HepG2 (cell line): Measurements from ENCODE around the gene SIGLEC8.
"Not testable (repeated sequence)": the region's sequence is repeated elsewhere in the genome, so short reads cannot be mapped to it uniquely, and the experiment has no call there.

Experiments
- CEBPB ChIP-seq: IDR thresholded peaks from 2 replicates; pipeline ENCODE4 v1.6.1; 2011; ENCODE audit warnings: low read depth, low read length, improper control_type of control experiment, borderline replicate concordance
- MATR3 ChIP-seq: sonication (generic); formaldehyde crosslinking; IDR thresholded peaks from 2 replicates; pipeline ENCODE4 v1.4.0; 2020; ENCODE audit warnings: missing genetic modification reagents
- MYNN ChIP-seq: sonication (generic); formaldehyde crosslinking; IDR thresholded peaks from 2 replicates; pipeline ENCODE4 v1.4.0; 2020; ENCODE audit warnings: mild to moderate bottlenecking, low read depth, missing genetic modification reagents
- POLR2A ChIP-seq, 2 experiments: IDR thresholded peaks; 2 replicates each; pipeline ENCODE4 v1.6.1; 2011; ENCODE audit warnings: low read depth in 2 of 2, low read length in 2 of 2, mild to moderate bottlenecking in 1 of 2, moderate library complexity in 1 of 2; ENCODE audit not compliant: insufficient read depth in 1 of 2
- SYNCRIP ChIP-seq: fragments of 200-400 bp; formaldehyde crosslinking; IDR thresholded peaks from 2 replicates; pipeline ENCODE4 v1.6.1; 2018; ENCODE audit warnings: mild to moderate bottlenecking, low read depth, low read length; ENCODE audit not compliant: insufficient read depth
- XRCC5 ChIP-seq: fragments of 200-400 bp; formaldehyde crosslinking; optimal IDR thresholded peaks from 2 replicates; pipeline ENCODE3; 2017; ENCODE audit warnings: mild to moderate bottlenecking, low read length
- TF ChIP-seq, protein P1 (sequence below): sonication (generic); formaldehyde crosslinking; IDR thresholded peaks from 2 replicates; pipeline ENCODE4 v1.4.0; 2020; ENCODE audit warnings: mild to moderate bottlenecking, missing genetic modification reagents, borderline replicate concordance
- TF ChIP-seq, protein P2 (sequence below): sonication (generic); formaldehyde crosslinking; IDR thresholded peaks from 2 replicates; pipeline ENCODE4 v1.4.0; 2020; ENCODE audit warnings: missing genetic modification reagents
- TF ChIP-seq, protein P3 (sequence below): sonication (generic); formaldehyde crosslinking; IDR thresholded peaks from 2 replicates; pipeline ENCODE4 v1.5.0; 2020; ENCODE audit warnings: mild to moderate bottlenecking, missing genetic modification reagents, moderate library complexity
- TF ChIP-seq, protein P4 (sequence below), 2 experiments: IDR thresholded peaks; 2 replicates each; pipeline ENCODE4 v1.6.1; 2011 to 2012; ENCODE audit warnings: low read length in 2 of 2, borderline replicate concordance in 1 of 2, low read depth in 1 of 2, mild to moderate bottlenecking in 1 of 2, moderate library complexity in 1 of 2

DNA sequence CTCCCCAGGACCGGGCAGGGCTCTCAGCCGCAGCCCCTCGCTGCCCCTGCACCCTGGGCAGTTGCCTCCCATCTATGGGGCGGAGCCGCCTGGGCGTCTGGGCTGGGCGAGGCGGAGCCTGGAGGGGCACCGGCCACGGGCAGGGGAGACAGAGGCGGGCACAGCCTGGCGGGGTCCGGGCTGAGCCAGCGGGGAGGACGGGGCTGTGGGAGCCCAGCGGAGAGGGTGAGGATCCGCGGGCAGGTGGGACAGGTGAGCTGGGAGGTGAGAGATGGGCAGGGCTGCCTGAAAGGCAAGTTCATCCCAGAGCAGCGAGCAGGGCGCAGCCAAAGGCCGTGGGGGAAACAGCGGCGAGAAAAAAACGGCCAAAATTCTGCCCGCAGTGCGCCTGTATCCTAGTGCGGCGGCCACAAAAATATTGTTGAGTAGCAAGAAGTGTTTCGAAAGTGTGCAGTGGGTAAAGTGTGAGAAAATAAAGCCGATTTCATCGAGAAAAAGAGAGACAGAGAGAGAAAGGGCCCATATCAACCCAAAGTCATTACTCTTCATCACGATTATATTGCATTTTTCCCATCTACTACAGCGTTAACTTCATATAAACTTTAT lies 5.8 kb upstream of the SIGLEC8 start:
- not testable (repeated sequence) for TF ChIP-seq POLR2A (IDR thresholded peaks at IDR 0.05; ENCODE audit: insufficient read depth in 1 of 2, low read depth in 2 of 2, low read length in 2 of 2); SYNCRIP; CEBPB; MYNN (CRISPR knock-in tag); MATR3 (CRISPR knock-in tag); XRCC5
- TF ChIP-seq, protein P1, sequence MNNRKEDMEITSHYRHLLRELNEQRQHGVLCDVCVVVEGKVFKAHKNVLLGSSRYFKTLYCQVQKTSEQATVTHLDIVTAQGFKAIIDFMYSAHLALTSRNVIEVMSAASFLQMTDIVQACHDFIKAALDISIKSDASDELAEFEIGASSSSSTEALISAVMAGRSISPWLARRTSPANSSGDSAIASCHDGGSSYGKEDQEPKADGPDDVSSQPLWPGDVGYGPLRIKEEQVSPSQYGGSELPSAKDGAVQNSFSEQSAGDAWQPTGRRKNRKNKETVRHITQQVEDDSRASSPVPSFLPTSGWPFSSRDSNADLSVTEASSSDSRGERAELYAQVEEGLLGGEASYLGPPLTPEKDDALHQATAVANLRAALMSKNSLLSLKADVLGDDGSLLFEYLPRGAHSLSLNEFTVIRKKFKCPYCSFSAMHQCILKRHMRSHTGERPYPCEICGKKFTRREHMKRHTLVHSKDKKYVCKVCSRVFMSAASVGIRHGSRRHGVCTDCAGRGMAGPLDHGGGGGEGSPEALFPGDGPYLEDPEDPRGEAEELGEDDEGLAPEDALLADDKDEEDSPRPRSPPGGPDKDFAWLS: not testable (repeated sequence)
- TF ChIP-seq, protein P2, sequence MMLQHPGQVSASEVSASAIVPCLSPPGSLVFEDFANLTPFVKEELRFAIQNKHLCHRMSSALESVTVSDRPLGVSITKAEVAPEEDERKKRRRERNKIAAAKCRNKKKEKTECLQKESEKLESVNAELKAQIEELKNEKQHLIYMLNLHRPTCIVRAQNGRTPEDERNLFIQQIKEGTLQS (CRISPR knock-in tag): not testable (repeated sequence)
- TF ChIP-seq, protein P3, sequence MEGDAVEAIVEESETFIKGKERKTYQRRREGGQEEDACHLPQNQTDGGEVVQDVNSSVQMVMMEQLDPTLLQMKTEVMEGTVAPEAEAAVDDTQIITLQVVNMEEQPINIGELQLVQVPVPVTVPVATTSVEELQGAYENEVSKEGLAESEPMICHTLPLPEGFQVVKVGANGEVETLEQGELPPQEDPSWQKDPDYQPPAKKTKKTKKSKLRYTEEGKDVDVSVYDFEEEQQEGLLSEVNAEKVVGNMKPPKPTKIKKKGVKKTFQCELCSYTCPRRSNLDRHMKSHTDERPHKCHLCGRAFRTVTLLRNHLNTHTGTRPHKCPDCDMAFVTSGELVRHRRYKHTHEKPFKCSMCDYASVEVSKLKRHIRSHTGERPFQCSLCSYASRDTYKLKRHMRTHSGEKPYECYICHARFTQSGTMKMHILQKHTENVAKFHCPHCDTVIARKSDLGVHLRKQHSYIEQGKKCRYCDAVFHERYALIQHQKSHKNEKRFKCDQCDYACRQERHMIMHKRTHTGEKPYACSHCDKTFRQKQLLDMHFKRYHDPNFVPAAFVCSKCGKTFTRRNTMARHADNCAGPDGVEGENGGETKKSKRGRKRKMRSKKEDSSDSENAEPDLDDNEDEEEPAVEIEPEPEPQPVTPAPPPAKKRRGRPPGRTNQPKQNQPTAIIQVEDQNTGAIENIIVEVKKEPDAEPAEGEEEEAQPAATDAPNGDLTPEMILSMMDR: not testable (repeated sequence)
- TF ChIP-seq, protein P4, sequence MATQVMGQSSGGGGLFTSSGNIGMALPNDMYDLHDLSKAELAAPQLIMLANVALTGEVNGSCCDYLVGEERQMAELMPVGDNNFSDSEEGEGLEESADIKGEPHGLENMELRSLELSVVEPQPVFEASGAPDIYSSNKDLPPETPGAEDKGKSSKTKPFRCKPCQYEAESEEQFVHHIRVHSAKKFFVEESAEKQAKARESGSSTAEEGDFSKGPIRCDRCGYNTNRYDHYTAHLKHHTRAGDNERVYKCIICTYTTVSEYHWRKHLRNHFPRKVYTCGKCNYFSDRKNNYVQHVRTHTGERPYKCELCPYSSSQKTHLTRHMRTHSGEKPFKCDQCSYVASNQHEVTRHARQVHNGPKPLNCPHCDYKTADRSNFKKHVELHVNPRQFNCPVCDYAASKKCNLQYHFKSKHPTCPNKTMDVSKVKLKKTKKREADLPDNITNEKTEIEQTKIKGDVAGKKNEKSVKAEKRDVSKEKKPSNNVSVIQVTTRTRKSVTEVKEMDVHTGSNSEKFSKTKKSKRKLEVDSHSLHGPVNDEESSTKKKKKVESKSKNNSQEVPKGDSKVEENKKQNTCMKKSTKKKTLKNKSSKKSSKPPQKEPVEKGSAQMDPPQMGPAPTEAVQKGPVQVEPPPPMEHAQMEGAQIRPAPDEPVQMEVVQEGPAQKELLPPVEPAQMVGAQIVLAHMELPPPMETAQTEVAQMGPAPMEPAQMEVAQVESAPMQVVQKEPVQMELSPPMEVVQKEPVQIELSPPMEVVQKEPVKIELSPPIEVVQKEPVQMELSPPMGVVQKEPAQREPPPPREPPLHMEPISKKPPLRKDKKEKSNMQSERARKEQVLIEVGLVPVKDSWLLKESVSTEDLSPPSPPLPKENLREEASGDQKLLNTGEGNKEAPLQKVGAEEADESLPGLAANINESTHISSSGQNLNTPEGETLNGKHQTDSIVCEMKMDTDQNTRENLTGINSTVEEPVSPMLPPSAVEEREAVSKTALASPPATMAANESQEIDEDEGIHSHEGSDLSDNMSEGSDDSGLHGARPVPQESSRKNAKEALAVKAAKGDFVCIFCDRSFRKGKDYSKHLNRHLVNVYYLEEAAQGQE (IDR thresholded peaks at IDR 0.05; ENCODE audit: borderline replicate concordance in 1 of 2, low read depth in 1 of 2, low read length in 2 of 2): not testable (repeated sequence)
